Activated CD8-positive, alpha-beta memory T cell treated with anti-CD3 and anti-CD28 coated beads, Interleukin-2, amount 50 U/mL, for 4 hours (primary cell): ENCODE results near the gene ACAD9.
"Not testable (repeated sequence)": the region's sequence is repeated elsewhere in the genome, so short reads cannot be mapped to it uniquely, and the experiment has no call there.

ENCODE experiments used
- DNase-seq: peaks from one replicate; pipeline ENCODE4 v3.0.0-alpha.2; 2020

The ACAD9 gene

GRCh38 chr3:128863560-128863959 is 15.9 kb upstream of the ACAD9 start:
- no peak for DNase-seq

GRCh38 chr3:128864351-128864811 is 15.0 kb upstream of the ACAD9 start:
- no peak for DNase-seq

- not testable (repeated sequence) for DNase-seq
Measured at GRCh38 chr3:128864849-128865804, 14.3 kb upstream of the ACAD9 start.

- DNase-seq = no peak
Measured at GRCh38 chr3:128867200-128868125, 12.0 kb upstream of the ACAD9 start.

GRCh38 chr3:128870347-128870746 is 9.1 kb upstream of the ACAD9 start:
- no peak for DNase-seq

- no peak for DNase-seq
Measured at GRCh38 chr3:128872282-128872681, 7.1 kb upstream of the ACAD9 start.

GRCh38 chr3:128872744-128873143 is 6.7 kb upstream of the ACAD9 start:
- no peak for DNase-seq

GRCh38 chr3:128873244-128874022 is 6.0 kb upstream of the ACAD9 start:
- DNase-seq = no peak

- DNase-seq = no peak
Measured at GRCh38 chr3:128874481-128875180, 4.8 kb upstream of the ACAD9 start.

- DNase-seq = peak; percentile 62
Measured at GRCh38 chr3:128875556-128876120, 3.8 kb upstream of the ACAD9 start.

GRCh38 chr3:128878011-128878457 is 1.4 kb upstream of the ACAD9 start:
- DNase-seq = no peak

GRCh38 chr3:128878556-128879124 is 780 bp upstream of the ACAD9 start:
- no peak for DNase-seq

GRCh38 chr3:128879991-128880390 is 571 bp downstream of the ACAD9 start:
- DNase-seq = no peak

- DNase-seq = not testable (repeated sequence)
Measured at GRCh38 chr3:128880455-128880854, 1.0 kb downstream of the ACAD9 start.

- DNase-seq = no peak
Measured at GRCh38 chr3:128881576-128881975, 2.2 kb downstream of the ACAD9 start.

- no peak for DNase-seq
Measured at GRCh38 chr3:128882719-128883118, 3.3 kb downstream of the ACAD9 start.

- no peak for DNase-seq
Measured at GRCh38 chr3:128884992-128885391, 5.6 kb downstream of the ACAD9 start.

GRCh38 chr3:128889139-128889894 is 9.9 kb downstream of the ACAD9 start:
- DNase-seq = no peak

- DNase-seq = no peak
Measured at GRCh38 chr3:128895843-128896697, 16.6 kb downstream of the ACAD9 start.
